HT1080 (cell line): ENCODE data around the gene NFKBIA. TPM values are rescaled to one million over a fixed set of nuclear protein-coding genes. Genes with fewer than 3 reads are reported as not detected.
"Not testable (repeated sequence)": the region's sequence is repeated elsewhere in the genome, so short reads cannot be mapped to it uniquely, and the experiment has no call there.

Experiments used
- DNase-seq: peaks from one replicate; pipeline ENCODE4 v3.0.0-alpha.2; 2015; ENCODE audit warnings: low read depth
- total RNA-seq: library from RNA; depleted of rRNA; stranded (reverse); fragments of >200 nt; shearing (Covaris generic); gene quantifications from 2 replicates; pipeline ENCODE4 v1.2.3, GENCODE V29; 2014

Gene NFKBIA
- total RNA-seq, 1 experiment from 2014 or later: 49.7 TPM

GRCh38 chr14:35409595-35409994 lies 5.0 kb upstream of the NFKBIA start:
- DNase-seq: no peak

GRCh38 chr14:35408026-35408425 lies 3.5 kb upstream of the NFKBIA start:
- DNase-seq: no peak

GRCh38 chr14:35407306-35407630 lies 2.7 kb upstream of the NFKBIA start:
- no peak for DNase-seq

- DNase-seq: peak; percentile 75
Observed at GRCh38 chr14:35406506-35407305, 2.2 kb upstream of the NFKBIA start.

- DNase-seq: no peak
Observed at GRCh38 chr14:35406090-35406489, 1.5 kb upstream of the NFKBIA start.

- no peak for DNase-seq
Observed at GRCh38 chr14:35405304-35405996, 901 bp upstream of the NFKBIA start.

GRCh38 chr14:35403603-35404448 lies 723 bp downstream of the NFKBIA start:
- DNase-seq: peak; percentile 78

- no peak for DNase-seq
Observed at GRCh38 chr14:35403114-35403602, 1.4 kb downstream of the NFKBIA start.

GRCh38 chr14:35402323-35403113 lies 2.0 kb downstream of the NFKBIA start:
- no peak for DNase-seq

- DNase-seq: no peak
Observed at GRCh38 chr14:35401422-35402265, 2.9 kb downstream of the NFKBIA start.

- DNase-seq: no peak
Observed at GRCh38 chr14:35400648-35401421, 3.7 kb downstream of the NFKBIA start.

GRCh38 chr14:35399083-35399937 lies 5.2 kb downstream of the NFKBIA start:
- DNase-seq: no peak

GRCh38 chr14:35398071-35398584 lies 6.4 kb downstream of the NFKBIA start:
- no peak for DNase-seq

- DNase-seq: not testable (repeated sequence)
Observed at GRCh38 chr14:35396610-35397009, 7.9 kb downstream of the NFKBIA start.

GRCh38 chr14:35395283-35395682 lies 9.3 kb downstream of the NFKBIA start:
- DNase-seq: no peak

- no peak for DNase-seq
Observed at GRCh38 chr14:35394326-35395013, 10.1 kb downstream of the NFKBIA start.

GRCh38 chr14:35393826-35394225 lies 10.7 kb downstream of the NFKBIA start:
- no peak for DNase-seq
